ENCODE data around the gene TCF4.

DNA sequence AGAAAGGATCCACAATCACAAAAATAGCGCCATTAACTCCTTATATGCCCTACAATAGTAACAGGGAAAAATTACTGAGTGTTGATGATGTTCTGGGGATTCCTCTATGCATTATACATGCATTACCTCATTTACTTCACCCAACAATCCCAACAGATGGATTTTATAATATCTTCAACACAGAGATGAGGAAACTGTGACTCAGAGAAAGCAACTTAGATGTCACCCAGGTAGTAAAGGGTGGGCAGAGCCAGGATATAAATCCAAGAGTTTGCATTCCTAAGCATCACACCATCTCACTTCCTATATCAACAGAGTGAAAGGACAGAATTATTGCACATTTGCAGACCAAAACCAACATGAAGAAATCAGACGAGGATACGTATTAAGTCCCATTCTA lies 144.2 kb downstream of the TCF4 start:
- no peak for TF ChIP-seq EP300 (IDR thresholded peaks at IDR 0.05)
- TF ChIP-seq POLR2AphosphoS5 (IDR thresholded peaks at IDR 0.05) = no peak

Measured in sigmoid colon (tissue), 4 donors.